Kidney glomerular epithelial cell (primary cell): Measurements from ENCODE around the gene CECR2.

ENCODE experiments used
- DNase-seq: peaks from one replicate; lab custom pipeline; 2025; lab: John Stamatoyannopoulos, UW

CECR2 gene

GRCh38 chr22:17368144-17368543, 1.1 kb upstream of the CECR2 start:
- no peak for DNase-seq

DNA sequence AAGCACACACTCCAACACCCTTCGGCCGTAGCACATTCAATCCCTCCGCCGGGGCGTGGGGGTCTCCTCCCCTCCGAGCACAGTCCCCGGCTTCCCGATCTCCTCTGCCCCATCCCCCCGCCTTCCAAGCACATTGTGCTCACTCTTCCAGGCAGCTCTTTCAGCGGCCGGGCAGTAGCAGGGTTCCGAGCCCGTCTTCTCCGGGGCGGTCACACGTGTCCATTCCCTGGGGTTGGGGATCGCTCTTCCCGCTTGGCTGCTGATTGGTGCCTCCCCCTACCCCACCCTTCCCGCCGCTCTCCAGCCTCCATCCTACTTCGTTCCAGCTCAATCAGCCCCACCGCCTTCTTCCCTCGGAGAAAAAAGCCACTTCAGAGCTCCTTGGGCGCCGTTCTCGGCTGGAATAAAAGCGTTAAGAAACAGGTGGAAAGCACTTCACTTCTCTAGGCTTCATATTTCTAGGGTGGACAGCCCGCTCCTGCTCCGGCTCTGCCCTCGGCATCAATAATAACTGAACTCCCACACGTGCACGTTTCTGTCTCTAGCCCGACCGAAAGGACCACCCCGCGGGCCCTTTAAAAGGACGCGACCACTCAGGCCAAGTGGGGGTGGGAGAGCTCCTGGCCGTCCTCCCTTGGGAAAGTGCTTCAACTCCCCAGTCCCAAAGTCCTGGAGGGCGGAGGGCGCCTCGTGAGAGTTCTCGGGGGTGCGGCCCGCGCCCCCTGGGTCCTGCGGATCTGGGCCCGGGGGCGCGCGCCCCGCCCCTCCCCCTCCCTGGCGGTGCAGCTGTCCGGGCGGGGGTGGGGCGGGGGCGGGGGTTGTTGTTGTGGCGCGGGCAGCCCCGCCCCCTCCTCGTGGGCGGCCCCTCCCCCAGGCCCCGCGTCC, 464 bp upstream of the CECR2 start:
- DNase-seq: peak; percentile 35

- no peak for DNase-seq
These were observed 936 bp downstream of the CECR2 start for GRCh38 chr22:17370026-17370765.

DNA sequence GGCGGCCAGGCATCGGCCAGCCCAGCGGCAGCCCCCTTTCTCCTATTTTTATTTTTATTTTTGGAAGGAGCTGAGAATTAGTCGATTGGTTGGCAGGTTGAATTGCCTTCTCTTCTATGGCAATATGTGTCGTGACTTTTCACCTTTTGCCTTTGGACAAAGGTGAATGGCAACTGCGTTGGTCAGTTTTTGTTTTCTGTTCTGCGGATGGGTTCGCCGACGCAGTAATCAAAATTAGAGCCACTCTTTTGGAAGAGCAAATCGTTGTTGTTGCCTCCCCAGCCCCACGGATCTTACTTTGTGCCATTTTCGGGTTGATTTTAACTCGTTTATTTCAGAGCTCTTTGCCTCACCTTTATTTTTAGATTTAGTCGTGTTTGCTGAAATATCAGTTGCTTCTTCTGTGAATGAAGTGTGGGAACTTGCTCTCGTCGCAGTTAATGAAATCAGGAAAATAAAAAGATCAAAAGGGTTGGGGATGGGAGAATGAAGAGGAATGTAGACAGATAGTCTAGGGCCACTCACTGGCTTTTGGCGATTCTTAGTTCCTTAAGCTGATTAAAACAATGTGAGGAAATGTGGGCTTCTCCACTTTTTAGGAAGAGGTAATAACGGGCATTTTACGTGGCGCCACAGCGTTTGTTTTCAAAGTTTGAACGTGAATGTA, 1.6 kb downstream of the CECR2 start:
- DNase-seq: no peak

GRCh38 chr22:17371448-17371847, 2.2 kb downstream of the CECR2 start:
- no peak for DNase-seq

GRCh38 chr22:17373855-17374254, 4.6 kb downstream of the CECR2 start:
- DNase-seq: no peak

DNA sequence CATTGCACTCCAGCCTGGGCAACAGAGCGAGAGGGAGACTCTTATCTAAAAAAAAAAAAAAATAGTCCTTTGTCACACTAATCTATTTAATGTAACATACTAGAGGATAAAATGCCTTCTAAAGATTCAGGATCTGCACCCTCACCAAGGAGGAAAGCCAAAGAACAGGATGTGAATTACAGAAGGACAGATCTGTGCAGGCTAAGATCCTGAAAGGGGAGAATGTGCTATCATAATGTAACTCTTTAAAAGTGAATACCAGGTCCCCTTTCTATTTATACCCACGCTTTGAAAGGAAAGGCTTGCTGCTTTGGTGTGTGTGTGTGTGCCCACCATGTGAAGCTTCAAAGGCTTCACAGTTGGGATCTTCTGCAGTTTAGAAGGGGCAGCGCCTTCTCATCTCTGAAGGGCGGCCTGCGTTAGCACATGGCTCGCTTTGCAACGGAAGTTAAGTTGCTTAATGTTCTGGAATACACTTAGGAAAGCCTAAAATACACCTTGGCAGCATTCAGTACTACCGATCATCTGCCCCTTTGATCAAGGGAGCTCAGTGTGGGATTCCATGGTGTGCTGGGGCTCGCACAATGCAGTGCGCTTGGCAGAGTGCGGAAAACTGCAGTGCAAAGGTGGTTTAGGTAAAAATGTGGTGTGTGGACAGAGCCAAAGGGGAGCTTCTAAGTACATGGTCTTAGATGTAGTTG, 6.8 kb downstream of the CECR2 start:
- no peak for DNase-seq

DNA sequence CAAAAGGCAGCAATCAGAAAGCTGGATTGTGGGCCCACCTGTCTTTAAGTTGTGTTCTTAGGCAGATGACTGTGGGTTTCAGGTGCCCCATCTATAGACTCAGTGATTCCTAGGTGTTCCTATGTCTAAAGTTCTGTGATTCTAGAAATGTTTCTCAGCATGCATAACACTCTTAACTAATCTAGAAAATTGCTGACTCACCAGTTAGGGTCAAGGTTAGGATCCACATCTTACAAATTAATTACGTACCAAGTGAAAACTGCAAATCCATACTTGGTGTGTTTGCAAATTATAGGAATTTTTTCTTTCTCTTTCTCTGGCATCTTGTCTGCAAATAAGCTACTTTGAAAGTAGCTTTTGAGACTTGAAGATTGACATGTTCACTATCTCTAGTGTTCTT, 7.7 kb downstream of the CECR2 start:
- DNase-seq: no peak

GRCh38 chr22:17379944-17380343, 10.7 kb downstream of the CECR2 start:
- DNase-seq: no peak

DNA sequence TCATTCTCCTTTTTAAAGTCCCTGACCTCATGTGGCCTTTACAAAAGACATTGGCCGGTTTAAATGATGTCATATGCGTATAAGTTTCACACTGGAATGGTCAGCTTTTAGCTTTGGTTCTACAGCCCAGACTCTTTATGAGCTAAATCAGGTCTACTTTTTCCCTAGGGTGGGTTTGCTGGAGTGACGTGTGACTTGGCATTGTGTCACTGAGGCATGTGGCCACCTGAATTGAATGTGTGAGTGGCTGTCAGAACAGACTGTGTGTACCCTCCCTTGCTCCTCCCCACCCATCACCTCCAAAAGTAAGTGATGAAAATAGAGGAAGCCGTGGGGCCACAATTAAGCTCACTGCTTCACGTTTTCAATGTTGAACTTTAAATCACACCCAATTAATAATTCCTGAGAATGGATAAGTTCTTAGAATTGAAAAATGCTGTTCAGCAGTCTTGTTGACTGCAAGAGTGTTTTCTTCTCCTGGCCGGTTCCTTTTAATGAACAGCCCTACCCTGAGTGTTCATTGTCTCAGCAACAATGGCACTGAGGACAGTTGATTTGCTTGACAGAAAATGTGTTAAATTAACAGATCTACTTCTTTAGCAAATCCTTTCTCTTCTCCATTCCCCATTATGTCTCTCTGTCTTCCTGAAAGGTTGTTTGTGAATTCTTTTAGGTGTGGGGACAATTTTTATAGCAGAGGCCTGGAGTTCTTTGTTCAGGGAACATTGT, 11.3 kb downstream of the CECR2 start:
- no peak for DNase-seq

- DNase-seq: no peak
These were observed 12.1 kb downstream of the CECR2 start for GRCh38 chr22:17381192-17381913.

DNA sequence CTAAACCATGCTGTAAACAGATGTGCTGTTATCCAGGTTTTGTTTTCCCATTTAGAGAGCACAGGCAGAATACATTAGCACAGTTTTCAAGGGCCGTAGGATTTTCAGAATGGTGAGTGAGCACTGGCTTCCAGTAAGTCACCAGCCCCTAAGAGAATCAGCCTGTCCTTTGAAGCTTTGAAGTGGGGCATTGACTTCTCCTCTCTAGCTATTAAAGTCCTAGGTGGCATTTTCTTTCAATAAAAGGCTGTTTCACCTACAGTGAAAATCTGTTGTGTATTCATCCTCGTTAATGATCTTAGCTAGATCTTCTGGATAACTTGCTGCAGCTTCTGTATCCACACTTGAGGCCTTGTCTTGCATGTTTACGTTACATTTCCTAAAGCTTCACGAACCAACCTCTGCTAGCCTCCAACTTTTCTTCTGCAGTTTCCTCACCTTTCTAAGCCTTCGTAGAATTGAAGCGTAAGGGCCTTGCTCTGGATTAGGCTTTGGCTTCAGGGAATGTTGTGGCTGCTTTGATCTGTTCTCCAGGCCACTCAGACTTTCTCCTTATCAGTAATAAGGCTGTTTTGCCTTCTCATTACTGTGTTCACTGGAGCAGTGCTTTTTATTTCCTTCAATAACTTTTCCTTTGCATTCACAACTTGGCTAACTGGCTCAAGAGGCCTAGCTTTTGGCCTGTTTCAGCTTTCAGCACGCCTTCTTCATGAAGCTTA, 15.5 kb downstream of the CECR2 start:
- no peak for DNase-seq

DNA sequence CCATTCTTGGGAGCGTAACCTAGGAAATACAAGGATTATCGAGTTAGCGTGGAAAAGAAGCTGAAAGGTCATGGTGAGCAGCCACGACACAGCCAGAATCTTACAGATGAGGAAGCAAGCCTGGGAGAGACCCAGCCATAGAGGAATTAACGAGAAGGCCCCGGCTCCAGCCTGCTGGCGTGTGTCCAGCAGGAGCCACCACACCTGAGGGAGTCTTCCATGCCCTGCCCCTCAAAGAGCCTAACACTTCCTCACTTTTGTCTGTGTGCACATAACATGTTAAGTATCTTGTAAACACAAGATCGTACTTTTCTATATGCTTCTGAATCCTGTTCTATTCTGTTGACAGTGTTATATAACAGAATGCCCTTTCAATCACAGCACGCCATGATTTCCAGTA, 18.1 kb downstream of the CECR2 start:
- DNase-seq: no peak

DNA sequence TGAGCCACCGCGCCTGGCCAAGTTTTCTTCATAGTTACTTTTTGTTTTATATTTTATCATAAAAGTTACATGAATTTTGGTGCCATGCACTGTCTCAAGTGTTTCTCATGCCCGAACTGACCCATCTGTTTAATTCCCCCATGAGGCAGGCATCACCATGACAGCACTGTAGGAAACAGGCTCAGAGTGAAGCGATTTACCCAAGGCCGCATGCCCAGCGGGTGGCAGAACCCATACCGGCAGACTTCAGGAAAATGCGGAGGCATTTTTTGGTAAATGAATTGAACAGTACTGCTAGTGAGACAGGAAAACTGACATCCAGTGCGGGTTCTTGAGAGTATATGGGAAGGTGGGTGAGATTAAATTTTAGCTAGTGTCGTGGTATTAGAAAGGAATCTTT, 19.0 kb downstream of the CECR2 start:
- no peak for DNase-seq

- DNase-seq: no peak
These were observed 20.8 kb downstream of the CECR2 start for GRCh38 chr22:17390087-17390486.

DNA sequence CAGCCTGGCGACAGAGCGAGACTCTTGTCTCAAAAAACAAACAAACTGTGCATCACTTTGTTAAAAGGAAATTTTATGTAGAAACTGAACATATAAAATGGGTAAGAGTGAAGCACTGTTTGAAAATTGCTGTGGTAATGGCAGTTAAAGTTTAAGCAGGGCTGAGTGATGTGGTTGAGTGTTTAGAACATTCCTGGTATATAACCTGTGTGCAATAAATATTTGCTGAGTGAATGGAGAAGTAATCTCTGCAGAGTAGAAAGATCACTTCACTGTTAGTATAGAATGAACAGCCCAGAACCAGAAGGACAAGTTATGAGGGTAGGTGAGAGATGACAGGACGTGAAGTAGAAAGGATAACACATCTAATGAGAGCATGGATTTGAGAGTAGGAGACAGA, 27.3 kb downstream of the CECR2 start:
- peak; percentile 33 for DNase-seq

- peak; percentile 46 for DNase-seq
These were observed 28.7 kb downstream of the CECR2 start for GRCh38 chr22:17397756-17398547.

GRCh38 chr22:17400305-17400704, 31.0 kb downstream of the CECR2 start:
- DNase-seq: no peak

DNA sequence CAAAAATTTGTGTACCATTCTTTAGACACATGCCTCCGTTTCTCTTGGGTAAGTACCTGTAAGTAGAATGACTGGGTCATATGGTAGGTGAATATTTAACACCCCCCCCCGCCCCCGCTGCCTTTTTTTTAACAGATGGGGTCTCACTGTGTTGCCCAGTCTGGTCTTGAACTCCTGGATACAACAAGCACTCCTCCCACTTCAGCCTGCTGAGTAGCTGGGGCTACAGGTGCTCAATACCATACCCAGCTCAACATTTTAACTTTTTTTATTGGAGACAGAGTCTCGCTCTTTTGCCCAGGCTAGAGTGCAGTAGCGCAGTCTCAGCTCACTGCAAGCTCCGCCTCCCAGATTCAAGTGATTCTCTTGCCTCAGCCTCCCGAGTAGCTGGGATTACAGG, 32.5 kb downstream of the CECR2 start:
- no peak for DNase-seq
